Measurements from ENCODE around the gene TBATA. TPM values are rescaled to one million over a fixed set of nuclear protein-coding genes. Genes with fewer than 3 reads are reported as not detected.

The TBATA gene
- total RNA-seq, 1 donor from 2014 or later = not detected

- Mint-ChIP-seq H3K36me3 (ENCODE audit: low read depth, unreplicated experiment) (no peaks in the 10 kb centered on the region), H3K4me1 (ENCODE audit: unreplicated experiment) (peaks cover 3% of the 10 kb centered on the region), H3K9me3 (ENCODE audit: unreplicated experiment) (no peaks in the 10 kb centered on the region), H3K27ac (ENCODE audit: unreplicated experiment) (no peak overlapping the region), H3K4me3 (ENCODE audit: unreplicated experiment) (no peak overlapping the region), H3K27me3 (ENCODE audit: unreplicated experiment) (peaks cover 3% of the 10 kb centered on the region)
- TF ChIP-seq, protein P1, sequence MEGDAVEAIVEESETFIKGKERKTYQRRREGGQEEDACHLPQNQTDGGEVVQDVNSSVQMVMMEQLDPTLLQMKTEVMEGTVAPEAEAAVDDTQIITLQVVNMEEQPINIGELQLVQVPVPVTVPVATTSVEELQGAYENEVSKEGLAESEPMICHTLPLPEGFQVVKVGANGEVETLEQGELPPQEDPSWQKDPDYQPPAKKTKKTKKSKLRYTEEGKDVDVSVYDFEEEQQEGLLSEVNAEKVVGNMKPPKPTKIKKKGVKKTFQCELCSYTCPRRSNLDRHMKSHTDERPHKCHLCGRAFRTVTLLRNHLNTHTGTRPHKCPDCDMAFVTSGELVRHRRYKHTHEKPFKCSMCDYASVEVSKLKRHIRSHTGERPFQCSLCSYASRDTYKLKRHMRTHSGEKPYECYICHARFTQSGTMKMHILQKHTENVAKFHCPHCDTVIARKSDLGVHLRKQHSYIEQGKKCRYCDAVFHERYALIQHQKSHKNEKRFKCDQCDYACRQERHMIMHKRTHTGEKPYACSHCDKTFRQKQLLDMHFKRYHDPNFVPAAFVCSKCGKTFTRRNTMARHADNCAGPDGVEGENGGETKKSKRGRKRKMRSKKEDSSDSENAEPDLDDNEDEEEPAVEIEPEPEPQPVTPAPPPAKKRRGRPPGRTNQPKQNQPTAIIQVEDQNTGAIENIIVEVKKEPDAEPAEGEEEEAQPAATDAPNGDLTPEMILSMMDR (IDR thresholded peaks at IDR 0.05; ENCODE audit: unreplicated experiment) = no peak
- DNase-seq (ENCODE audit: low spot score) = no peak
These were observed 62.3 kb downstream of the TBATA start for GRCh38 chr10:70722820-70723424.

Other genes starting within 250 kb of the TBATA start
- not detected for gene PRF1, start 182.6 kb downstream of the TBATA start, total RNA-seq (ENCODE audit: unreplicated experiment)
- gene ADAMTS14, start 112.9 kb downstream of the TBATA start, total RNA-seq (ENCODE audit: unreplicated experiment) = 1.1 TPM
- gene SGPL1, start 30.6 kb upstream of the TBATA start, total RNA-seq (ENCODE audit: unreplicated experiment) = 59.0 TPM
- gene PCBD1, start 103.2 kb upstream of the TBATA start, total RNA-seq (ENCODE audit: unreplicated experiment) = 23.9 TPM

Measured in endothelial cell (in vitro differentiated cells).